Mammary epithelial cell (primary cell): ENCODE data around the gene TCHH.

Experiments used
- CTCF ChIP-seq, 2 donors: IDR thresholded peaks in 1 of 2; conservative IDR thresholded peaks in 1 of 2; 2 replicates each; pipeline ENCODE4 v1.5.1; 2011 to 2012; ENCODE audit warnings: inconsistent platforms in 2 of 2, low read length in 2 of 2, mild to moderate bottlenecking in 2 of 2, control low read depth in 1 of 2, low read depth in 1 of 2; ENCODE audit not compliant: insufficient read depth in 1 of 2; ENCODE audit errors: extremely low read depth in 1 of 2
- EZH2 ChIP-seq: IDR thresholded peaks from 2 replicates; pipeline ENCODE4 v1.6.1; 2012; ENCODE audit warnings: low read length, inconsistent platforms, borderline replicate concordance

GRCh38 chr1:152112885-152113432, 2.3 kb downstream of the TCHH start:
- TF ChIP-seq CTCF (conservative IDR thresholded peaks at IDR 0.05 in 1 of 2, IDR thresholded peaks at IDR 0.05 in 1 of 2; ENCODE audit: extremely low read depth in 1 of 2, insufficient read depth in 1 of 2, low read depth in 1 of 2, low read length in 2 of 2) (no peak), EZH2 (no peak)
